SK-N-SH treated with all-trans-retinoic acid at 6 μM for 48 hours (cell line): ENCODE results near the gene SLX4IP.

ENCODE experiments used
- CSRNP3 ChIP-seq: fragments of 250-450 bp; sonication (Bioruptor Pico); IDR thresholded peaks from 2 replicates; pipeline ENCODE4 v1.5.1; 2021; ENCODE audit warnings: mild to moderate bottlenecking, moderate library complexity
- ISL1 ChIP-seq: fragments of 250-450 bp; sonication (Bioruptor Pico); IDR thresholded peaks from 2 replicates; pipeline ENCODE4 v2.1.2; 2022; ENCODE audit warnings: mild to moderate bottlenecking, moderate library complexity
- ZFP3 ChIP-seq: fragments of 250-450 bp; sonication (Bioruptor Pico); IDR thresholded peaks from 2 replicates; pipeline ENCODE4 v1.5.0; 2020; ENCODE audit warnings: mild to moderate bottlenecking, moderate library complexity
- ZNF8 ChIP-seq: fragments of 450-650 bp; formaldehyde crosslinking; IDR thresholded peaks from 2 replicates; pipeline ENCODE4 v1.5.0; 2020; ENCODE audit warnings: mild to moderate bottlenecking, moderate library complexity
- TF ChIP-seq, protein P1 (sequence below): fragments of 250-450 bp; sonication (Bioruptor Pico); IDR thresholded peaks from 2 replicates; pipeline ENCODE4 v1.8.0; 2020; ENCODE audit warnings: mild to moderate bottlenecking, moderate library complexity, borderline replicate concordance
- TF ChIP-seq, protein P2 (sequence below): fragments of 250-450 bp; sonication (Bioruptor Pico); IDR thresholded peaks from 2 replicates; pipeline ENCODE4 v1.5.1; 2020; ENCODE audit warnings: low read depth, mild to moderate bottlenecking, moderate library complexity

- TF ChIP-seq ISL1 (CRISPR knock-in tag) (no peak), CSRNP3 (CRISPR knock-in tag) (no peak), ZNF8 (no peak), ZFP3 (CRISPR knock-in tag) (no peak)
- TF ChIP-seq, protein P1, sequence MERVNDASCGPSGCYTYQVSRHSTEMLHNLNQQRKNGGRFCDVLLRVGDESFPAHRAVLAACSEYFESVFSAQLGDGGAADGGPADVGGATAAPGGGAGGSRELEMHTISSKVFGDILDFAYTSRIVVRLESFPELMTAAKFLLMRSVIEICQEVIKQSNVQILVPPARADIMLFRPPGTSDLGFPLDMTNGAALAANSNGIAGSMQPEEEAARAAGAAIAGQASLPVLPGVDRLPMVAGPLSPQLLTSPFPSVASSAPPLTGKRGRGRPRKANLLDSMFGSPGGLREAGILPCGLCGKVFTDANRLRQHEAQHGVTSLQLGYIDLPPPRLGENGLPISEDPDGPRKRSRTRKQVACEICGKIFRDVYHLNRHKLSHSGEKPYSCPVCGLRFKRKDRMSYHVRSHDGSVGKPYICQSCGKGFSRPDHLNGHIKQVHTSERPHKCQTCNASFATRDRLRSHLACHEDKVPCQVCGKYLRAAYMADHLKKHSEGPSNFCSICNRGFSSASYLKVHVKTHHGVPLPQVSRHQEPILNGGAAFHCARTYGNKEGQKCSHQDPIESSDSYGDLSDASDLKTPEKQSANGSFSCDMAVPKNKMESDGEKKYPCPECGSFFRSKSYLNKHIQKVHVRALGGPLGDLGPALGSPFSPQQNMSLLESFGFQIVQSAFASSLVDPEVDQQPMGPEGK = no peak
- TF ChIP-seq, protein P2, sequence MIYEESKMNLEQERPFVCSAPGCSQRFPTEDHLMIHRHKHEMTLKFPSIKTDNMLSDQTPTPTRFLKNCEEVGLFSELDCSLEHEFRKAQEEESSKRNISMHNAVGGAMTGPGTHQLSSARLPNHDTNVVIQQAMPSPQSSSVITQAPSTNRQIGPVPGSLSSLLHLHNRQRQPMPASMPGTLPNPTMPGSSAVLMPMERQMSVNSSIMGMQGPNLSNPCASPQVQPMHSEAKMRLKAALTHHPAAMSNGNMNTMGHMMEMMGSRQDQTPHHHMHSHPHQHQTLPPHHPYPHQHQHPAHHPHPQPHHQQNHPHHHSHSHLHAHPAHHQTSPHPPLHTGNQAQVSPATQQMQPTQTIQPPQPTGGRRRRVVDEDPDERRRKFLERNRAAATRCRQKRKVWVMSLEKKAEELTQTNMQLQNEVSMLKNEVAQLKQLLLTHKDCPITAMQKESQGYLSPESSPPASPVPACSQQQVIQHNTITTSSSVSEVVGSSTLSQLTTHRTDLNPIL = no peak
These were observed 191.8 kb downstream of the SLX4IP start for GRCh38 chr20:10626896-10627295.
